ENCODE measurements around the gene MAX.

DNA sequence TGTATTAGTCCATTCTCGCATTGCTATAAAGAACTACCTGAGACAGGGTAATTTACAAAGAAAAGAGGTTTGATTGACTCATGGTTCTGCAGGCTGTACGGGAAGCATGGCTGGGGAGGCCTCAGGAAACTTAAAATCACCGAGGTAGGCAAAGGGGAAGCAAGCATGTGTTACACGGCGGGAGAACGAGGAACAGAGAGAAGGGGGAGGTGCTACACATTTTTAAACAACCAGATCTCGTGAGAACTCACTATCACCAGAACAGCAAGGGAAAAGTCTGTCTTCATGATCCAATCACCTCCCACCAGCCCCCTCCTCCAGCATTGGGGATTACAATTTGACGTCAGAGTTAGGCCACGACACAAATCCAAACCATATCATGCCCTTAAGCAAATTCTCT is 13.3 kb upstream of the MAX start:
- TF ChIP-seq, protein P1, sequence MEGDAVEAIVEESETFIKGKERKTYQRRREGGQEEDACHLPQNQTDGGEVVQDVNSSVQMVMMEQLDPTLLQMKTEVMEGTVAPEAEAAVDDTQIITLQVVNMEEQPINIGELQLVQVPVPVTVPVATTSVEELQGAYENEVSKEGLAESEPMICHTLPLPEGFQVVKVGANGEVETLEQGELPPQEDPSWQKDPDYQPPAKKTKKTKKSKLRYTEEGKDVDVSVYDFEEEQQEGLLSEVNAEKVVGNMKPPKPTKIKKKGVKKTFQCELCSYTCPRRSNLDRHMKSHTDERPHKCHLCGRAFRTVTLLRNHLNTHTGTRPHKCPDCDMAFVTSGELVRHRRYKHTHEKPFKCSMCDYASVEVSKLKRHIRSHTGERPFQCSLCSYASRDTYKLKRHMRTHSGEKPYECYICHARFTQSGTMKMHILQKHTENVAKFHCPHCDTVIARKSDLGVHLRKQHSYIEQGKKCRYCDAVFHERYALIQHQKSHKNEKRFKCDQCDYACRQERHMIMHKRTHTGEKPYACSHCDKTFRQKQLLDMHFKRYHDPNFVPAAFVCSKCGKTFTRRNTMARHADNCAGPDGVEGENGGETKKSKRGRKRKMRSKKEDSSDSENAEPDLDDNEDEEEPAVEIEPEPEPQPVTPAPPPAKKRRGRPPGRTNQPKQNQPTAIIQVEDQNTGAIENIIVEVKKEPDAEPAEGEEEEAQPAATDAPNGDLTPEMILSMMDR (IDR thresholded peaks at IDR 0.05; ENCODE audit: low read length) = no peak
- TF ChIP-seq EZH2phosphoT487 (IDR thresholded peaks at IDR 0.05; ENCODE audit: low read length) = no peak

All from MM.1S (cell line).